Erythroblast (primary cell): ENCODE data around the gene THRSP.
"Not testable (repeated sequence)": the region's sequence is repeated elsewhere in the genome, so short reads cannot be mapped to it uniquely, and the experiment has no call there.

ENCODE experiments used
- GATA1 ChIP-seq: IDR thresholded peaks from 2 replicates; pipeline ENCODE4 v1.6.1; 2011; ENCODE audit warnings: low read depth, mild to moderate bottlenecking, control low read depth, low read length, moderate library complexity
- POLR2A ChIP-seq: IDR thresholded peaks from 2 replicates; pipeline ENCODE4 v1.6.1; 2011; ENCODE audit warnings: mild to moderate bottlenecking, low read length

GRCh38 chr11:78028423-78028822, 35.2 kb upstream of the THRSP start:
- not testable (repeated sequence) for TF ChIP-seq POLR2A, GATA1
